CD4-positive, alpha-beta T cell (primary cell): ENCODE results near the gene PRSS12. TPM values are rescaled to one million over a fixed set of nuclear protein-coding genes. Genes with fewer than 3 reads are reported as not detected.

ENCODE experiments used
- ATAC-seq: fragments of 200-7000 bp; cut with Tn5 transposase; one replicate; pipeline ENCODE4 v1.10.0; 2022; ENCODE audit warnings: mild to moderate bottlenecking; ENCODE audit not compliant: poor library complexity
- CTCF ChIA-PET: fragments of 350-600 bp; sonication (Branson Sonifier 250); formaldehyde crosslinking; loops from one replicate; lab custom pipeline; 2021; ENCODE audit warnings: antibody characterized with exemption, inconsistent platforms; lab: Charles Lee
- POLR2A ChIA-PET: fragments of 350-600 bp; sonication (Branson Sonifier 250); formaldehyde crosslinking; loops from one replicate; lab custom pipeline; 2021; ENCODE audit warnings: antibody characterized with exemption, inconsistent platforms; lab: Charles Lee
- DNase-seq, 14 experiments: peaks; one replicate each; pipeline ENCODE4 v3.0.0-alpha.2; 2013 to 2020; ENCODE audit warnings: mixed read lengths in 2 of 14
- H3K27ac ChIP-seq, 2 donors: one replicate each; pipeline versions ENCODE4 v1.5.1 to v1.7.0; 2013; ENCODE audit warnings: low read length in 2 of 2, low read depth in 1 of 2, mild to moderate bottlenecking in 1 of 2
- H3K27me3 ChIP-seq, 2 experiments: 1 replicate in 1 of 2; 2 replicates in 1 of 2; pipeline versions ENCODE4 v1.6.1 to v1.7.0; 2013; ENCODE audit warnings: low read length in 2 of 2, control low read depth in 1 of 2, mild to moderate bottlenecking in 1 of 2, moderate library complexity in 1 of 2; ENCODE audit not compliant: insufficient read depth in 2 of 2, control insufficient read depth in 1 of 2
- H3K36me3 ChIP-seq: one replicate; pipeline ENCODE4 v1.6.1; 2013; ENCODE audit warnings: low read length, control low read depth; ENCODE audit not compliant: insufficient read depth
- H3K4me1 ChIP-seq: one replicate; pipeline ENCODE4 v1.6.1; 2013; ENCODE audit warnings: low read length, control low read depth; ENCODE audit not compliant: insufficient read depth
- H3K4me3 ChIP-seq: one replicate; pipeline ENCODE4 v1.5.1; 2013; ENCODE audit warnings: mild to moderate bottlenecking, low read length, moderate library complexity
- H3K9me3 ChIP-seq, 2 experiments: 1 replicate in 1 of 2; 2 replicates in 1 of 2; pipeline versions ENCODE4 v1.6.1 to v1.7.0; 2013; ENCODE audit warnings: low read length in 2 of 2, mild to moderate bottlenecking in 2 of 2, control low read depth in 1 of 2, moderate library complexity in 1 of 2; ENCODE audit not compliant: control insufficient read depth in 1 of 2, insufficient read depth in 1 of 2
- H3K27ac Mint-ChIP-seq: one replicate; pipeline ENCODE4 v1.8.0; 2020; ENCODE audit warnings: mixed read lengths
- H3K27me3 Mint-ChIP-seq: one replicate; pipeline ENCODE4 v1.8.0; 2021; ENCODE audit warnings: mixed read lengths
- H3K36me3 Mint-ChIP-seq: one replicate; pipeline ENCODE4 v1.8.0; 2021; ENCODE audit warnings: low read depth, mixed read lengths
- H3K4me1 Mint-ChIP-seq: one replicate; pipeline ENCODE4 v1.8.0; 2021; ENCODE audit warnings: low read depth, mixed read lengths
- H3K4me3 Mint-ChIP-seq: one replicate; pipeline ENCODE4 v1.8.0; 2020; ENCODE audit warnings: mild to moderate bottlenecking, mixed read lengths
- H3K9me3 Mint-ChIP-seq: one replicate; pipeline ENCODE4 v1.8.0; 2020; ENCODE audit warnings: mixed read lengths
- intact Hi-C, 2 experiments: fragments of 100-400 bp; cut with DNase I in 1 of 2; cut with micrococcal nuclease in 1 of 2; formaldehyde crosslinking; loops; one replicate each; pipeline versions ENCODE4 v1.15.1 to v1.9.0; 2023 to 2025; cut with DNase I, micrococcal nuclease
- total RNA-seq, 174 experiments: library from RNA in 2 of 174; stranded (reverse) in 2 of 174; gene quantifications; one replicate each; pipeline ENCODE4 v1.2.3 and lab custom pipeline; 2021 to 2026
- TF ChIP-seq, protein P1 (sequence below): fragments of 200-600 bp; IDR thresholded peaks from one replicate; pipeline ENCODE4 v1.8.0; 2022; ENCODE audit warnings: antibody characterized with exemption, mild to moderate bottlenecking

Gene PRSS12
- total RNA-seq, 2 experiments from 2014 or later = not detected

DNA sequence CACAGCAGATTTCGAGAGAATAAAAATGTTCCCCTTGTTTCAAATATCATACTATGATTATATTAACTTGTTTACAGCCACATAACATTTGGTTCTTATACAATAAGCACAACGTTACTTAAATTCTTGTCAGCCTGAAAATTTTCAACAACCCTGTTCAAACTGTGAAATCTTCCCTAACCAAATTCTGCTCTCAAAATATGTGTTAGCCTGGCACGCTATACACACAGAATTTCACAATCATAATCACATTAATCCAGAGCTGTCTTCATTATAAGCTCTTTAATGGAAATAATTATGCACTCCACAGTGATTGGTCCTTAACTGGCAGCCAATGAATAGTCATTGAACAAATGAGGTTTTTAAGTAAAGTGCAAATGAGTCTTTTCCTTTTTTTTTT lies 7.3 kb upstream of the PRSS12 start:
- no peaks in the 10 kb centered on the region for H3K9me3 ChIP-seq
- peaks cover 15 to 38% of the 10 kb centered on the region in 2 experiments for H3K27me3 ChIP-seq
- no peak for ATAC-seq
- TF ChIP-seq, protein P1, sequence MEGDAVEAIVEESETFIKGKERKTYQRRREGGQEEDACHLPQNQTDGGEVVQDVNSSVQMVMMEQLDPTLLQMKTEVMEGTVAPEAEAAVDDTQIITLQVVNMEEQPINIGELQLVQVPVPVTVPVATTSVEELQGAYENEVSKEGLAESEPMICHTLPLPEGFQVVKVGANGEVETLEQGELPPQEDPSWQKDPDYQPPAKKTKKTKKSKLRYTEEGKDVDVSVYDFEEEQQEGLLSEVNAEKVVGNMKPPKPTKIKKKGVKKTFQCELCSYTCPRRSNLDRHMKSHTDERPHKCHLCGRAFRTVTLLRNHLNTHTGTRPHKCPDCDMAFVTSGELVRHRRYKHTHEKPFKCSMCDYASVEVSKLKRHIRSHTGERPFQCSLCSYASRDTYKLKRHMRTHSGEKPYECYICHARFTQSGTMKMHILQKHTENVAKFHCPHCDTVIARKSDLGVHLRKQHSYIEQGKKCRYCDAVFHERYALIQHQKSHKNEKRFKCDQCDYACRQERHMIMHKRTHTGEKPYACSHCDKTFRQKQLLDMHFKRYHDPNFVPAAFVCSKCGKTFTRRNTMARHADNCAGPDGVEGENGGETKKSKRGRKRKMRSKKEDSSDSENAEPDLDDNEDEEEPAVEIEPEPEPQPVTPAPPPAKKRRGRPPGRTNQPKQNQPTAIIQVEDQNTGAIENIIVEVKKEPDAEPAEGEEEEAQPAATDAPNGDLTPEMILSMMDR = no peak
- Mint-ChIP-seq H3K9me3 (no peaks in the 10 kb centered on the region), H3K4me3 (no peak overlapping the region), H3K36me3 (no peaks in the 10 kb centered on the region), H3K27me3 (peaks cover 82% of the 10 kb centered on the region), H3K27ac (no peak overlapping the region), H3K4me1 (no peaks in the 10 kb centered on the region)
- no peak overlapping the region for H3K4me3 ChIP-seq
- H3K27ac ChIP-seq = no peak overlapping the region
- H3K36me3 ChIP-seq = no peaks in the 10 kb centered on the region
- intact Hi-C loops = no loop called here
- no peaks in the 10 kb centered on the region for H3K4me1 ChIP-seq
- no peak for DNase-seq
- CTCF ChIA-PET = no interaction called here
- POLR2A ChIA-PET = no interaction called here

DNA sequence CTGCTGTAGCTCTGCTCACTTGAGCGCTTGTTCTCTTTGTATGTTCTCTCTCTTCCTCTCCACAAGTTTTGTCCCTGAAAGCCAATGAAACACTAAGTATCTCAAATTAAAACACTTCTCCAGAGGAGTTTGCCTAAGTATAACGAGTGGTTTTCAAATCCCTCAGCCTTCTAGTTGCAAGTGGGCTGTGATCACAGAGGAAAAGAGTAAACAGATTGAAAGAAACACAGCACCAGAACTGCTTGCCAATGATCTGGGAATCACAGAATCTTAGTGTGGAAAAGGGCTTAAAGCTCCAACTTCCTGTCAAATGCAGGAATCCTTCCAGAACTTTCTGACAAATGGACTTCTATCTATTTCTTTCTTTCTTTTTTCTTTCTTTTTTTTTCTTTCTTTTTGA lies 4.8 kb upstream of the PRSS12 start:
- H3K27ac ChIP-seq = no peak overlapping the region
- intact Hi-C loops = no loop called here
- Mint-ChIP-seq H3K4me1 (peaks cover 9% of the 10 kb centered on the region), H3K9me3 (no peaks in the 10 kb centered on the region), H3K36me3 (no peaks in the 10 kb centered on the region), H3K4me3 (no peak overlapping the region), H3K27ac (no peak overlapping the region), H3K27me3 (peaks cover 91% of the 10 kb centered on the region)
- ChIA-PET CTCF (no interaction called here), POLR2A (no interaction called here)
- peaks cover 34 to 60% of the 10 kb centered on the region in 2 experiments for H3K27me3 ChIP-seq
- no peak for ATAC-seq
- TF ChIP-seq, protein P1 = no peak
- no peak for DNase-seq
- no peaks in the 10 kb centered on the region for H3K9me3 ChIP-seq
- peaks cover 11% of the 10 kb centered on the region for H3K4me1 ChIP-seq
- H3K4me3 ChIP-seq = no peak overlapping the region
- H3K36me3 ChIP-seq = no peaks in the 10 kb centered on the region

DNA sequence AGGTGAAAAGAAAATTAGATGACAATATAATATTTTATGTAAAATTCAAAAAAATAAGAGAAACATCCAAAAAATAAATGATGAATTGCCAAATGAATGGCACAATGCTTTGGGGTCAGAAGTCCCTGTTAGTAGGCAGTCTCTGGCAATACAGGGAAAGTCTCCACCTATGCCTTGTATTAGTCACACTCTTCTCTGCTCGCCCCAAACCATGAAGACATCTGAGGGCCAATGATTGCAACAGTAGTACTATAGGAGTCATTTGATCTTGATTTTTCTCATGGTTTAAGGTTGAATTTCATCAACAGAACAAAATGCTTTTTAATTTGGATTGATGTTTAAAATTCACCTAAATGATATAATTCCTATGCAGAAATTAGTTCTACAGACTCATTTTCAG lies 3.9 kb upstream of the PRSS12 start:
- TF ChIP-seq, protein P1 = no peak
- intact Hi-C loops = no loop called here
- Histone ChIP-seq H3K4me1 (peaks cover 18% of the 10 kb centered on the region), H3K36me3 (no peaks in the 10 kb centered on the region), H3K4me3 (no peak overlapping the region), H3K9me3 (peaks cover 0 to 4% of the 10 kb centered on the region in 2 experiments), H3K27ac (no peak overlapping the region), H3K27me3 (peaks cover 38 to 66% of the 10 kb centered on the region in 2 experiments)
- POLR2A ChIA-PET = no interaction called here
- ATAC-seq (no peak), DNase-seq (no peak)
- peaks cover 86% of the 10 kb centered on the region for H3K27me3 Mint-ChIP-seq
- H3K36me3 Mint-ChIP-seq = no peaks in the 10 kb centered on the region
- peaks cover 13% of the 10 kb centered on the region for H3K4me1 Mint-ChIP-seq
- no peaks in the 10 kb centered on the region for H3K9me3 Mint-ChIP-seq
- no peak overlapping the region for H3K27ac Mint-ChIP-seq
- no peak overlapping the region for H3K4me3 Mint-ChIP-seq
- CTCF ChIA-PET = no interaction called here
